ENCODE results near the gene SHISA3.

Gene SHISA3

DNA sequence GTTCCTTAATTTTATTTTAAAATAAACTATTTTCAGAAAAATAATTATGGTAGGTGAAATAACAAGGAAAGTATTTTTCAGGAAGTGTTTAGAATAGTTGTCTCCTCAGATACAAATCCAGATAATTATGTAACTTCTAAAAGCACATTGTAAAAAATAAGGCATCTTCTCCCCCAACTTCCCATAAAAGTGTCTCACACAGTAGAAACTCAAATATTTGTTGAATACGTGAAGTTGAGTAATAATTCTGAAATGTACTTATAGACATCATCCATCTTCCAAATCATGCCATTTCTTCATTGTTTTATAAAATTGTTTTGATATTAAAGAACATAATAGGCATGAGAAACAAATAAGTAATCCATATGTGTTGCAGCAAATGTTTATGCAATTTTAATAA lies 18.0 kb downstream of the SHISA3 start:
- no peak for TF ChIP-seq CTCF (conservative IDR thresholded peaks at IDR 0.05; ENCODE audit: low read depth, low read length)
- H3K4me3 ChIP-seq (ENCODE audit: low read depth, low read length): no peak overlapping the region
- no peak for DNase-seq (ENCODE audit: low read depth)

GRCh38 chr4:42416017-42416416 lies 18.7 kb downstream of the SHISA3 start:
- DNase-seq (ENCODE audit: low read depth): no peak
- no peak overlapping the region for H3K4me3 ChIP-seq (ENCODE audit: low read depth, low read length)
- TF ChIP-seq CTCF (conservative IDR thresholded peaks at IDR 0.05; ENCODE audit: low read depth, low read length): no peak

DNA sequence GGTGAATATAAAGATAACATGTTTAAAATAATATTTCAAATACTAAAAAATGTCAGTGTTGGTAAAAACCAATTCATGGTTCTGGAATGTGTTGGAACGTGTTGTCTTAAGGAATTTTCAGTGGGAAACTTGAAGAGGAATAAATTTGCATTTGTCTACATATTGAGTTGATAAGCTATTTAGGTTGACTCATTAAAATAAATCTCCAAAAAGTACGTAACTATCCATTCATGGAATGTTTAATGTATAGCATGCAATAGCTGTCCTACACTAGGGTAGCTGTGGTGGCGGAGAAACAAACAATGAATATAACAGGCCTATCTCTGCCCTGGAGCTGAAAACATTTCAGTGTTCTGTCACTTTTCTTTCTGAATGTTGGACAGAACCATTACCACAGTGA lies 20.3 kb downstream of the SHISA3 start:
- no peak overlapping the region for H3K4me3 ChIP-seq (ENCODE audit: low read depth, low read length)
- TF ChIP-seq CTCF (conservative IDR thresholded peaks at IDR 0.05; ENCODE audit: low read depth, low read length): no peak
- DNase-seq (ENCODE audit: low read depth): no peak

- DNase-seq (ENCODE audit: low read depth): no peak
- no peak for TF ChIP-seq CTCF (conservative IDR thresholded peaks at IDR 0.05; ENCODE audit: low read depth, low read length)
- H3K4me3 ChIP-seq (ENCODE audit: low read depth, low read length): no peak overlapping the region
Observed at GRCh38 chr4:42420140-42420539, 22.9 kb downstream of the SHISA3 start.

GRCh38 chr4:42425146-42426065 lies 28.1 kb downstream of the SHISA3 start:
- no peak overlapping the region for H3K4me3 ChIP-seq (ENCODE audit: low read depth, low read length)
- DNase-seq (ENCODE audit: low read depth): no peak
- no peak for TF ChIP-seq CTCF (conservative IDR thresholded peaks at IDR 0.05; ENCODE audit: low read depth, low read length)

GRCh38 chr4:42428036-42428435 lies 30.7 kb downstream of the SHISA3 start:
- no peak overlapping the region for H3K4me3 ChIP-seq (ENCODE audit: low read depth, low read length)
- no peak for TF ChIP-seq CTCF (conservative IDR thresholded peaks at IDR 0.05; ENCODE audit: low read depth, low read length)
- no peak for DNase-seq (ENCODE audit: low read depth)
